CD4-positive, alpha-beta T cell treated with Interleukin-17A for 4 hours (primary cell): ENCODE data around the gene GATB.

ENCODE experiments used
- DNase-seq: peaks from one replicate; pipeline ENCODE4 v3.0.0-alpha.2; 2020; ENCODE audit warnings: mixed read lengths

Gene GATB

GRCh38 chr4:151728006-151728405 is 32.8 kb downstream of the GATB start:
- no peak for DNase-seq

- no peak for DNase-seq
Measured at GRCh38 chr4:151727365-151727764, 33.4 kb downstream of the GATB start.

GRCh38 chr4:151725087-151725486 is 35.7 kb downstream of the GATB start:
- DNase-seq: no peak

GRCh38 chr4:151721916-151722315 is 38.9 kb downstream of the GATB start:
- no peak for DNase-seq

- DNase-seq: no peak
Measured at GRCh38 chr4:151721466-151721865, 39.3 kb downstream of the GATB start.

- no peak for DNase-seq
Measured at GRCh38 chr4:151719956-151720334, 40.9 kb downstream of the GATB start.

- no peak for DNase-seq
Measured at GRCh38 chr4:151718984-151719955, 41.5 kb downstream of the GATB start.

- DNase-seq: no peak
Measured at GRCh38 chr4:151717909-151718628, 42.7 kb downstream of the GATB start.

GRCh38 chr4:151717314-151717713 is 43.5 kb downstream of the GATB start:
- no peak for DNase-seq

GRCh38 chr4:151716324-151716723 is 44.5 kb downstream of the GATB start:
- DNase-seq: no peak

GRCh38 chr4:151715881-151716280 is 44.9 kb downstream of the GATB start:
- DNase-seq: no peak

- DNase-seq: no peak
Measured at GRCh38 chr4:151712777-151713176, 48.0 kb downstream of the GATB start.

- no peak for DNase-seq
Measured at GRCh38 chr4:151711646-151712045, 49.2 kb downstream of the GATB start.

- DNase-seq: no peak
Measured at GRCh38 chr4:151709587-151709986, 51.2 kb downstream of the GATB start.

- no peak for DNase-seq
Measured at GRCh38 chr4:151709071-151709470, 51.7 kb downstream of the GATB start.

GRCh38 chr4:151708100-151708499 is 52.7 kb downstream of the GATB start:
- no peak for DNase-seq

GRCh38 chr4:151703401-151703800 is 57.4 kb downstream of the GATB start:
- no peak for DNase-seq

GRCh38 chr4:151702256-151702655 is 58.6 kb downstream of the GATB start:
- no peak for DNase-seq

GRCh38 chr4:151700566-151701316 is 60.1 kb downstream of the GATB start:
- no peak for DNase-seq

- no peak for DNase-seq
Measured at GRCh38 chr4:151698213-151698612, 62.6 kb downstream of the GATB start.

- no peak for DNase-seq
Measured at GRCh38 chr4:151694961-151695720, 65.7 kb downstream of the GATB start.
